ENCODE data around the gene IRS1.

- TF ChIP-seq CTCF (IDR thresholded peaks at IDR 0.05) (no peak), RCOR1 (IDR thresholded peaks at IDR 0.05; ENCODE audit: low read depth, low read length) (no peak), RAD21 (conservative IDR thresholded peaks at IDR 0.05 in 1 of 2, IDR thresholded peaks at IDR 0.05 in 1 of 2) (no peak), CHD4 (IDR thresholded peaks at IDR 0.05; ENCODE audit: borderline replicate concordance) (no peak), ZFP36 (IDR thresholded peaks at IDR 0.05; ENCODE audit: borderline replicate concordance, partially characterized antibody) (no peak), KDM1A (IDR thresholded peaks at IDR 0.05; ENCODE audit: low read depth) (no peak), USF2 (IDR thresholded peaks at IDR 0.05) (no peak)
These were observed 19.3 kb upstream of the IRS1 start for GRCh38 chr2:226818930-226819329.
